Umbilical cord (tissue), 2 donors: ENCODE measurements around the gene CDH11. TPM values are rescaled to one million over a fixed set of nuclear protein-coding genes. Genes with fewer than 3 reads are reported as not detected.

Experiments
- DNase-seq: peaks from one replicate; pipeline ENCODE4 v3.0.0-alpha.2; 2015; ENCODE audit warnings: low spot score
- total RNA-seq: library from RNA; depleted of rRNA; stranded (reverse); fragments of >200 nt; gene quantifications from one replicate; pipeline ENCODE4 v1.2.3, GENCODE V29; 2014; ENCODE audit warnings: low replicate concordance; ENCODE audit not compliant: insufficient read depth

The CDH11 gene
- total RNA-seq, 1 donor from 2014 or later = 419 TPM

GRCh38 chr16:65117811-65118448, 3.9 kb downstream of the CDH11 start:
- peak; percentile 94 for DNase-seq

- DNase-seq = no peak
Measured at GRCh38 chr16:65116818-65117430, 4.9 kb downstream of the CDH11 start.

GRCh38 chr16:65116216-65116615, 5.6 kb downstream of the CDH11 start:
- no peak for DNase-seq

- DNase-seq = no peak
Measured at GRCh38 chr16:65114527-65114926, 7.3 kb downstream of the CDH11 start.

GRCh38 chr16:65113441-65113840, 8.4 kb downstream of the CDH11 start:
- DNase-seq = no peak

GRCh38 chr16:65111306-65111705, 10.6 kb downstream of the CDH11 start:
- no peak for DNase-seq

GRCh38 chr16:65106757-65107156, 15.1 kb downstream of the CDH11 start:
- no peak for DNase-seq

- no peak for DNase-seq
Measured at GRCh38 chr16:65105171-65105570, 16.7 kb downstream of the CDH11 start.

- DNase-seq = no peak
Measured at GRCh38 chr16:65104471-65104870, 17.4 kb downstream of the CDH11 start.

- DNase-seq = no peak
Measured at GRCh38 chr16:65102326-65102725, 19.5 kb downstream of the CDH11 start.

- no peak for DNase-seq
Measured at GRCh38 chr16:65101009-65101408, 20.9 kb downstream of the CDH11 start.

- DNase-seq = no peak
Measured at GRCh38 chr16:65099607-65100006, 22.3 kb downstream of the CDH11 start.

GRCh38 chr16:65098916-65099315, 22.9 kb downstream of the CDH11 start:
- DNase-seq = no peak

GRCh38 chr16:65097296-65097695, 24.6 kb downstream of the CDH11 start:
- no peak for DNase-seq

GRCh38 chr16:65095906-65096305, 26.0 kb downstream of the CDH11 start:
- DNase-seq = no peak

GRCh38 chr16:65095090-65095728, 26.7 kb downstream of the CDH11 start:
- DNase-seq = no peak

GRCh38 chr16:65094009-65094408, 27.9 kb downstream of the CDH11 start:
- no peak for DNase-seq

GRCh38 chr16:65083164-65083857, 38.6 kb downstream of the CDH11 start:
- no peak for DNase-seq

- no peak for DNase-seq
Measured at GRCh38 chr16:65079549-65079948, 42.3 kb downstream of the CDH11 start.

- no peak for DNase-seq
Measured at GRCh38 chr16:65077181-65077580, 44.7 kb downstream of the CDH11 start.

- no peak for DNase-seq
Measured at GRCh38 chr16:65075877-65076276, 46.0 kb downstream of the CDH11 start.
